Lung (tissue), 12 donors: Measurements from ENCODE around the gene CAPZB. TPM values are rescaled to one million over a fixed set of nuclear protein-coding genes. Genes with fewer than 3 reads are reported as not detected.

Source experiments
- ATAC-seq: fragments of 200-7000 bp; cut with Tn5 transposase; one replicate; pipeline ENCODE4 v1.9.1; 2020; ENCODE audit warnings: moderate number of reproducible peaks; ENCODE audit not compliant: insufficient read depth, low FRiP score
- DNase-seq, 3 donors: peaks; one replicate each; pipeline ENCODE4 v3.0.0-alpha.2; 2013 to 2017
- H3K27ac ChIP-seq, 2 donors: one replicate each; pipeline ENCODE4 v1.5.1; 2013; ENCODE audit warnings: mild to moderate bottlenecking in 2 of 2, moderate library complexity in 2 of 2, control low read depth in 1 of 2, inconsistent platforms in 1 of 2, low read depth in 1 of 2, low read length in 1 of 2
- H3K27me3 ChIP-seq, 3 donors: one replicate each; pipeline ENCODE4 v1.5.1; 2013; ENCODE audit warnings: low read length in 2 of 3; ENCODE audit not compliant: control insufficient read depth in 3 of 3, insufficient read depth in 3 of 3
- H3K36me3 ChIP-seq, 4 donors: one replicate each; pipeline ENCODE4 v1.5.1; 2013; ENCODE audit warnings: low read length in 4 of 4, mild to moderate bottlenecking in 1 of 4, moderate library complexity in 1 of 4; ENCODE audit not compliant: control insufficient read depth in 4 of 4, insufficient read depth in 4 of 4
- H3K4me1 ChIP-seq, 5 donors: one replicate each; pipeline ENCODE4 v1.5.1; 2013; ENCODE audit warnings: low read length in 5 of 5, mild to moderate bottlenecking in 2 of 5, moderate library complexity in 1 of 5; ENCODE audit not compliant: control insufficient read depth in 5 of 5, insufficient read depth in 5 of 5
- H3K4me3 ChIP-seq: one replicate; pipeline ENCODE4 v1.5.1; 2013; ENCODE audit warnings: mild to moderate bottlenecking, control low read depth, moderate library complexity
- H3K9ac ChIP-seq, 2 donors: one replicate each; pipeline ENCODE4 v1.5.1; 2013; ENCODE audit warnings: low read length in 2 of 2, control low read depth in 1 of 2; ENCODE audit not compliant: insufficient read depth in 1 of 2
- H3K9me3 ChIP-seq, 4 donors: one replicate each; pipeline ENCODE4 v1.5.1; 2013; ENCODE audit warnings: low read length in 3 of 4, mild to moderate bottlenecking in 1 of 4, moderate library complexity in 1 of 4; ENCODE audit not compliant: control insufficient read depth in 4 of 4, insufficient read depth in 3 of 4
- CTCF ChIP-seq: IDR thresholded peaks from 2 replicates; pipeline ENCODE4 v1.5.1; 2012; ENCODE audit warnings: mild to moderate bottlenecking; ENCODE audit errors: control extremely low read depth, extremely low read depth
- WGBS, 2 donors: extraction: QIAGEN DNeasy Blood & Tissue Kit; methylation state at CpG; one replicate each; pipeline ENCODE4 v1.1.7; 2013; 5-methylcytosine and 5-hydroxymethylcytosine counted together
- polyA plus RNA-seq, 2 donors: library from polyadenylated mRNA; stranded (reverse); fragments of 200-250 nt; gene quantifications; one replicate each; pipeline ENCODE4 v1.2.1, GENCODE V29; 2013
- total RNA-seq, 2 donors: library from RNA; depleted of rRNA in 1 of 2; stranded (reverse); fragments of >200 nt in 1 of 2; gene quantifications; one replicate each; pipeline ENCODE4 v1.2.1, GENCODE V29; 2014 to 2021
- donor health status: control.
- donor health status: control.
- donor health status: Bipolar disorder and iron deficiency.
- donor health status: healthy.
- donor health status: DM: yes; HTN: yes; CAD: no.

Gene CAPZB
- total and polyA plus RNA-seq, 4 donors, result 94.7 to 339 (median 278) TPM

- Histone ChIP-seq H3K27me3 (no peaks in the 10 kb centered on the region), H3K4me1 (peaks cover 0 to 9% (median 0%) of the 10 kb centered on the region in 5 donors), H3K9ac (no peak overlapping the region), H3K36me3 (peaks cover 11 to 56% (median 38%) of the 10 kb centered on the region in 4 donors), H3K9me3 (peaks cover 0 to 3% (median 0%) of the 10 kb centered on the region in 4 donors), H3K27ac (no peak overlapping the region), H3K4me3 (no peak overlapping the region)
- DNase-seq, result no peak
- no peak for TF ChIP-seq CTCF
- WGBS, 2 donors, result 84 to 86% methylated on average over 8 of the region's 8 CpGs
- ATAC-seq, result no peak
Observed at GRCh38 chr1:19353596-19353995, 131.7 kb downstream of the CAPZB start.

- 85 to 92% methylated on average over 14 of the region's 14 CpGs for WGBS, 2 donors
Observed at GRCh38 chr1:19352839-19353238, 132.5 kb downstream of the CAPZB start.

GRCh38 chr1:19351873-19352272 lies 133.5 kb downstream of the CAPZB start:
- peak in 1 of 3 donors; percentile 23 for DNase-seq
- peaks cover 0 to 3% (median 0%) of the 10 kb centered on the region in 4 donors for H3K9me3 ChIP-seq
- H3K4me3 ChIP-seq, result no peak overlapping the region
- H3K36me3 ChIP-seq, result peaks cover 11 to 58% (median 33%) of the 10 kb centered on the region in 4 donors
- no peaks in the 10 kb centered on the region for H3K27me3 ChIP-seq
- no peak overlapping the region for H3K9ac ChIP-seq
- H3K4me1 ChIP-seq, result peaks cover 0 to 11% (median 0%) of the 10 kb centered on the region in 5 donors
- H3K27ac ChIP-seq, result no peak overlapping the region
- TF ChIP-seq CTCF, result no peak
- ATAC-seq, result no peak
- WGBS, 2 donors, result 87 to 89% methylated on average over 10 of the region's 10 CpGs

More at GRCh38 chr1:19352839-19353238, 132.5 kb downstream of the CAPZB start:
- no peak overlapping the region for H3K4me3 ChIP-seq
- H3K4me1 ChIP-seq, result peaks cover 0 to 11% (median 0%) of the 10 kb centered on the region in 5 donors
- DNase-seq (no peak), ATAC-seq (no peak)
- H3K9me3 ChIP-seq, result peaks cover 0 to 3% (median 0%) of the 10 kb centered on the region in 4 donors
- TF ChIP-seq CTCF, result no peak
- peaks cover 11 to 59% (median 38%) of the 10 kb centered on the region in 4 donors for H3K36me3 ChIP-seq
- H3K9ac ChIP-seq, result no peak overlapping the region
- H3K27me3 ChIP-seq, result no peaks in the 10 kb centered on the region
- H3K27ac ChIP-seq, result no peak overlapping the region

- H3K4me1 ChIP-seq, result peaks cover 0 to 11% (median 0%) of the 10 kb centered on the region in 5 donors
- no peaks in the 10 kb centered on the region for H3K27me3 ChIP-seq
- ATAC-seq, result no peak
- DNase-seq, result no peak
- peaks cover 8 to 49% (median 25%) of the 10 kb centered on the region in 4 donors for H3K36me3 ChIP-seq
- H3K9me3 ChIP-seq, result peaks cover 0 to 3% (median 0%) of the 10 kb centered on the region in 4 donors
- H3K27ac ChIP-seq, result no peak overlapping the region
- H3K9ac ChIP-seq, result no peak overlapping the region
- WGBS, 2 donors, result 96 to 97% methylated on average over 5 of the region's 5 CpGs
- TF ChIP-seq CTCF, result no peak
- H3K4me3 ChIP-seq, result no peak overlapping the region
Observed at GRCh38 chr1:19350566-19350965, 134.8 kb downstream of the CAPZB start.
